ENCODE measurements around the gene HLA-DOA. TPM values are rescaled to one million over a fixed set of nuclear protein-coding genes. Genes with fewer than 3 reads are reported as not detected.

The HLA-DOA gene
- total and polyA plus RNA-seq, 9 donors, result 1.1 to 25.3 (median 6.4) TPM

DNA sequence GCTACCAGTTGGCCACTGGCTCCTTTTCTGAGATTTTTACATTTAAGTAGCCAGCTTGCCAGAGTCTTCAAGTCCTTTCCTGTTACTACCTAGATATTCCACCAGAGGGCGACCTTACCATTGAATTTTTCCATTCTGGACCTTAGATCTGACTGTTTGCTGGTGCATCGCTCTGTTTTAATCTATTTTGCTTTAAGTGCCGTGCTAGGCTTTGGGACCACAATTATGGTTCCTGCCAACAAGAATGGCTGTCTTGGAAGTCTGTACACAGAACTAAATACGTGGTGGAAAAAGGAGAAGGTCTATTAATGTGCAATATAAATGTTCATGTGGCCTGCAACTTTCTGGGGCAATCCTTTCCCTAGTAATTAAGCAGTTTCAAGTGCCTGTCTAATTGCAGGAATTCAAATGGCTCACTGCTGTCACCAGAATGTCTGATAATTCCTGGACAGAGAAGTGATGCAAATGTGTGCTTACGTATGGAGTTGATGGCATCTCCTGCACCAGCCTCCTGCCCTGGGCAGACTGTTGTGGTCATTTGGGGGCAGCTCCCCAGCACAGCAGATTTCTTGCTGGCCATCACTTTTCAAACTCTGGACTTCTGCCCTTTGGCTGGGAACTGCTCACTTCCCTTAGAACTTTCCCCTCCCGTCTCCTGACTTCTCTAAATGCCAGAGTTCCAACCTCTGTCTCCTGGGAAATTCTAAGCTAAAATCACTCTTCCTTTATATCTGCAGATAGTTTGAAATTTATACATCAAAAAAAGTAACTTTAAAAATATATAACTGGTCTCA lies 5.6 kb upstream of the HLA-DOA start:
- peak in 1 of 5 donors; percentile 50 for DNase-seq
- no peak for TF ChIP-seq POLR2A (IDR thresholded peaks at IDR 0.05)
- no peak for TF ChIP-seq EP300 (IDR thresholded peaks at IDR 0.05)
- TF ChIP-seq, protein P1, sequence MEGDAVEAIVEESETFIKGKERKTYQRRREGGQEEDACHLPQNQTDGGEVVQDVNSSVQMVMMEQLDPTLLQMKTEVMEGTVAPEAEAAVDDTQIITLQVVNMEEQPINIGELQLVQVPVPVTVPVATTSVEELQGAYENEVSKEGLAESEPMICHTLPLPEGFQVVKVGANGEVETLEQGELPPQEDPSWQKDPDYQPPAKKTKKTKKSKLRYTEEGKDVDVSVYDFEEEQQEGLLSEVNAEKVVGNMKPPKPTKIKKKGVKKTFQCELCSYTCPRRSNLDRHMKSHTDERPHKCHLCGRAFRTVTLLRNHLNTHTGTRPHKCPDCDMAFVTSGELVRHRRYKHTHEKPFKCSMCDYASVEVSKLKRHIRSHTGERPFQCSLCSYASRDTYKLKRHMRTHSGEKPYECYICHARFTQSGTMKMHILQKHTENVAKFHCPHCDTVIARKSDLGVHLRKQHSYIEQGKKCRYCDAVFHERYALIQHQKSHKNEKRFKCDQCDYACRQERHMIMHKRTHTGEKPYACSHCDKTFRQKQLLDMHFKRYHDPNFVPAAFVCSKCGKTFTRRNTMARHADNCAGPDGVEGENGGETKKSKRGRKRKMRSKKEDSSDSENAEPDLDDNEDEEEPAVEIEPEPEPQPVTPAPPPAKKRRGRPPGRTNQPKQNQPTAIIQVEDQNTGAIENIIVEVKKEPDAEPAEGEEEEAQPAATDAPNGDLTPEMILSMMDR (IDR thresholded peaks at IDR 0.05), result peak; percentile 57 to 71 (median 61)
- Histone ChIP-seq H3K4me1 (ENCODE audit: insufficient read depth) (peaks cover 2% of the 10 kb centered on the region), H3K27me3 (no peaks in the 10 kb centered on the region), H3K9me3 (no peaks in the 10 kb centered on the region), H3K36me3 (no peaks in the 10 kb centered on the region), H3K27ac (no peak overlapping the region), H3K4me3 (no peak overlapping the region)
- intact Hi-C loops (cut with DNase I), result loop anchor here (10.0 kb wide), 2 partner anchors 70 to 130 kb away; no protein-coding TSS in a partner anchor
- WGBS, 3 donors, result 9 to 19% (median 18%) methylated on average over 6 of the region's 6 CpGs

DNA sequence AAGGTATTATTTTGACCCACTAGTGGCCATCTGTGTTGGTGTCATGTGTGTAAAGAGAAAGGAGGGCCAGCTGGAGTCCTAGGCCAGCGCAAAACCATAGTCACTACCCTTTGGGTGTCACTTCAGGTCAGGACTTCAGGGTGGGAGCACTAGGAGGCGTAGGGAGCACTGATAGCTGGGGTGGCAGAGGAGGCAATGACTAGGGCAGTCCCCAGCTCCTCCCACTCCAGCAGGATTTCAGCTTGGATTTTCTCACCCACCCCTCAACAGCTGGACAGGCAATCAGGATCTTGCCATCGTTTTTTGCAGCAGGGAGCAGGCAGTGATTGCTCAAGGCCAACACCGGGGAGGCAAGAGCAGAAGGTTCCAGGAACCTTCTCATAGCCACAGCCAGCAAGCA lies 4.2 kb upstream of the HLA-DOA start:
- no peak overlapping the region for H3K4me3 ChIP-seq
- H3K9me3 ChIP-seq, result no peaks in the 10 kb centered on the region
- whole genome bisulfite sequencing, 3 donors, result 26 to 35% (median 32%) methylated on average over 4 of the region's 4 CpGs
- intact Hi-C loops (cut with DNase I), result loop anchor here (10.0 kb wide), 2 partner anchors 71 to 131 kb away; no protein-coding TSS in a partner anchor
- TF ChIP-seq POLR2A (IDR thresholded peaks at IDR 0.05), result no peak
- TF ChIP-seq, protein P1 (IDR thresholded peaks at IDR 0.05), result no peak
- no peak for TF ChIP-seq EP300 (IDR thresholded peaks at IDR 0.05)
- H3K36me3 ChIP-seq, result no peaks in the 10 kb centered on the region
- no peak for DNase-seq
- H3K27ac ChIP-seq, result no peak overlapping the region
- no peaks in the 10 kb centered on the region for H3K27me3 ChIP-seq
- peaks cover 2% of the 10 kb centered on the region for H3K4me1 ChIP-seq (ENCODE audit: insufficient read depth)

DNA sequence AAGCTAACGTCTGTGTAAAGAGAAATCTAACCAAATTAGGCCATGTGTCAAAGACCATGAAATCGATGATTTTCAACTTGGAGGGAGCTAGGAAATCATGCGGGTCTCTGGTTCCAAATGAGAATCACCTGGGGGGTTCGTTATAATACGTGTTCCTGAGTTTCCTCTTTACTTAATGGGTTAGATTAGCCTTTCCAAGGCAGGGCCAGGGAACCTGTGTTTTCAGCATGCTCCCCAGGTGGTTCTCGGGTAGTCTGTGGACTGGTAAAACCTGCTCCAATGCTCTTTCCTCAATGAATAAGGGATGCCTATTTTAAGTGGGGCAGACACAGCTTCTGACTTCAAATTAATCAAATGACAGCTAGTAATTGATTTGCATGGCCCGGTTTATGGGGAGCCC lies 965 bp upstream of the HLA-DOA start:
- intact Hi-C loops (cut with DNase I), result loop anchor here (10.0 kb wide), 2 partner anchors 74 to 134 kb away; no protein-coding TSS in a partner anchor
- TF ChIP-seq EP300 (IDR thresholded peaks at IDR 0.05) (no peak), POLR2A (IDR thresholded peaks at IDR 0.05) (no peak)
- TF ChIP-seq, protein P1 (IDR thresholded peaks at IDR 0.05), result no peak
- no peak for DNase-seq
- Histone ChIP-seq H3K27me3 (no peaks in the 10 kb centered on the region), H3K9me3 (no peaks in the 10 kb centered on the region), H3K36me3 (no peaks in the 10 kb centered on the region), H3K4me3 (no peak overlapping the region), H3K4me1 (ENCODE audit: insufficient read depth) (peaks cover 2% of the 10 kb centered on the region), H3K27ac (no peak overlapping the region)
- WGBS, 3 donors, result 78 to 86% (median 78%) methylated on average over 7 of the region's 7 CpGs

DNA sequence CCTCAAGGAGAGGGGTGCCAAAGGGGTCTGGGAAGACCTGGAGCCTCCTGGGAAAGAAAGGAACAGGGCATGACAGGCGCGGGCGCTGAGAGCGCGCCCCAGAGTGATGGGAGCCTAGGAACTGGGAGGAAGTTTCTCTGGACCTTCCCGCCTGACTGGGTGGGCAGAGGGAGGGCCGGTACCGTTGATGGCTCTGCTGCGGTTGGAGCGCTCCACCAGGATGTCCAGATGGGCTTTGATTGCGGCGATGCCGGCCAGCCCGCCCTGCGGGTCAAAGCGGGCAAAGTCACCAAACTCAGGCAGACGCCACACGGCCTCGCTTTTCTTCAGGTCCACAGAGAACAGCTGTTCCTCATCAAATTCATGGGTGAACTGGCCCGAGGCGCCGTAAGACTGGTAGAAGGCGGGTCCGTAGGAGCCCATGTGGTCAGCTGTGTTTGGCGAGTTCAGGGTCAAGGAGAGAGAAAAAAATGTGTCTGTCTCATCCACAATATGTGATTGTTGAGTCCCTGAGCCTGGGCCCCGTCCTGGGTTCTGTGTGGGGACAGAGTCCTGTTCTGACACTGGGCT lies 1.5 kb downstream of the HLA-DOA start:
- Histone ChIP-seq H3K27ac (no peak overlapping the region), H3K27me3 (no peaks in the 10 kb centered on the region), H3K9me3 (no peaks in the 10 kb centered on the region), H3K4me1 (ENCODE audit: insufficient read depth) (peaks cover 2% of the 10 kb centered on the region), H3K4me3 (no peak overlapping the region), H3K36me3 (no peaks in the 10 kb centered on the region)
- WGBS, 3 donors, result 74 to 89% (median 78%) methylated on average over 26 of the region's 26 CpGs
- no peak for DNase-seq
- TF ChIP-seq, protein P1 (IDR thresholded peaks at IDR 0.05), result no peak
- TF ChIP-seq POLR2A (IDR thresholded peaks at IDR 0.05) (no peak), EP300 (IDR thresholded peaks at IDR 0.05) (no peak)
- intact Hi-C loops (cut with DNase I), result loop anchor here in 3 of 4 donors (5.0 to 10.0 kb wide), 2 partner anchors 237 to 239 kb away; no protein-coding TSS in a partner anchor

Data from ovary (tissue), 9 donors.